PC-3 (cell line): Measurements from ENCODE around the gene COL25A1.

Source experiments
- EZH2 ChIP-seq: fragments of 300-600 bp; sonication (generic); IDR thresholded peaks from one replicate; pipeline ENCODE4 v1.6.1; 2017; ENCODE audit warnings: antibody characterized with exemption, mild to moderate bottlenecking, low read length; ENCODE audit not compliant: unreplicated experiment
- EZH2phosphoT487 ChIP-seq: fragments of 300-600 bp; sonication (generic); IDR thresholded peaks from 2 replicates; pipeline ENCODE4 v1.6.1; 2018; ENCODE audit warnings: mild to moderate bottlenecking, antibody characterized with exemption, low read length, borderline replicate concordance
- TF ChIP-seq, protein P1 (sequence below): fragments of 300-600 bp; sonication (generic); conservative IDR thresholded peaks from 2 replicates; pipeline ENCODE4 v1.5.1; 2017; ENCODE audit warnings: antibody characterized with exemption, low read depth, mild to moderate bottlenecking, low read length

DNA sequence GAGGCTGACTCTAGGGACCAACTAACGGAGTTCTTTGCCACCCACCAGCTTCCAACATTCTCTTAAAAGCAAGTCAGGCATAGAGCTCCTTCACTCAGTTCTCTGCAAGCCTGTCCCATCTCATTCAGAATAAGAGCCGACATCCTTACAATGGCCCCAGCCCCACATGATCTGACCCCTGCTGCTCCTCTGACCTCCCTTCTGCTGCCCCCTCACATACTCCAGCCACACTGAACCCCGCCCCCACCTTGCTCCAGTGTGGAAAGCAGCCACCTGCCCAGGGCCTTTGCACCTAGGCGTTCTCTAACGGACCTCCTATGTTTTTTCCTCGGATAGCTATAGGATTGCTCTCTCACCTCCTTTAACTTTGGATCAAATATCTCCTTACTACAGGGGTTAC is 396.5 kb downstream of the COL25A1 start:
- TF ChIP-seq, protein P1, sequence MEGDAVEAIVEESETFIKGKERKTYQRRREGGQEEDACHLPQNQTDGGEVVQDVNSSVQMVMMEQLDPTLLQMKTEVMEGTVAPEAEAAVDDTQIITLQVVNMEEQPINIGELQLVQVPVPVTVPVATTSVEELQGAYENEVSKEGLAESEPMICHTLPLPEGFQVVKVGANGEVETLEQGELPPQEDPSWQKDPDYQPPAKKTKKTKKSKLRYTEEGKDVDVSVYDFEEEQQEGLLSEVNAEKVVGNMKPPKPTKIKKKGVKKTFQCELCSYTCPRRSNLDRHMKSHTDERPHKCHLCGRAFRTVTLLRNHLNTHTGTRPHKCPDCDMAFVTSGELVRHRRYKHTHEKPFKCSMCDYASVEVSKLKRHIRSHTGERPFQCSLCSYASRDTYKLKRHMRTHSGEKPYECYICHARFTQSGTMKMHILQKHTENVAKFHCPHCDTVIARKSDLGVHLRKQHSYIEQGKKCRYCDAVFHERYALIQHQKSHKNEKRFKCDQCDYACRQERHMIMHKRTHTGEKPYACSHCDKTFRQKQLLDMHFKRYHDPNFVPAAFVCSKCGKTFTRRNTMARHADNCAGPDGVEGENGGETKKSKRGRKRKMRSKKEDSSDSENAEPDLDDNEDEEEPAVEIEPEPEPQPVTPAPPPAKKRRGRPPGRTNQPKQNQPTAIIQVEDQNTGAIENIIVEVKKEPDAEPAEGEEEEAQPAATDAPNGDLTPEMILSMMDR, result no peak
- TF ChIP-seq EZH2phosphoT487, result no peak
- TF ChIP-seq EZH2, result no peak
